Left lung (tissue), 10 donors: ENCODE results near the gene CHD8. TPM values are rescaled to one million over a fixed set of nuclear protein-coding genes. Genes with fewer than 3 reads are reported as not detected.

ENCODE experiments used
- ATAC-seq: fragments of 200-7000 bp; cut with Tn5 transposase; one replicate; pipeline ENCODE4 v1.9.1; 2020; ENCODE audit warnings: moderate library complexity
- DNase-seq, 4 donors: peaks; one replicate each; pipeline ENCODE4 v3.0.0-alpha.2; 2013 to 2020
- H3K27ac ChIP-seq, 2 donors: fragments of 200-600 bp; sonication (generic) in 1 of 2; one replicate each; pipeline versions ENCODE4 v1.5.0 to v1.8.0; 2020 to 2021
- H3K27me3 ChIP-seq, 2 donors: fragments of 200-600 bp; sonication (generic) in 1 of 2; one replicate each; pipeline versions ENCODE4 v1.5.0 to v1.8.0; 2020 to 2021
- H3K36me3 ChIP-seq, 2 donors: fragments of 200-600 bp; sonication (generic) in 1 of 2; one replicate each; pipeline versions ENCODE4 v1.5.0 to v1.8.0; 2020 to 2021
- H3K4me1 ChIP-seq, 2 donors: fragments of 200-600 bp; one replicate each; pipeline ENCODE4 v1.8.0; 2021
- H3K4me3 ChIP-seq, 2 donors: fragments of 200-600 bp; sonication (generic) in 1 of 2; one replicate each; pipeline versions ENCODE4 v1.5.0 to v1.8.0; 2020 to 2021; ENCODE audit warnings: mild to moderate bottlenecking in 1 of 2
- H3K9me3 ChIP-seq, 2 donors: fragments of 200-600 bp; sonication (generic) in 1 of 2; one replicate each; pipeline versions ENCODE4 v1.5.0 to v1.8.0; 2020 to 2021
- CTCF ChIP-seq, 2 donors: fragments of 200-600 bp; sonication (generic) in 1 of 2; IDR thresholded peaks; one replicate each; pipeline versions ENCODE4 v1.5.0 to v1.8.0; 2021; ENCODE audit warnings: antibody characterized with exemption in 2 of 2
- intact Hi-C, 2 donors: fragments of 100-400 bp; cut with DNase I; formaldehyde crosslinking; loops; one replicate each; pipeline versions ENCODE4 v1.11.2 to v1.14.2; 2022
- polyA plus RNA-seq, 6 donors: library from polyadenylated mRNA; unstranded; fragments of 120-200 nt; gene quantifications; one replicate each; pipeline ENCODE4 v1.2.1, GENCODE V29; 2013; ENCODE audit not compliant: insufficient read length in 6 of 6
- total RNA-seq, 2 donors: library from RNA; stranded (reverse); fragmentation: NEBNext Ultra II Directional; extraction: Animal tissue kit (Norgen Biotek cat#: 25700); gene quantifications; one replicate each; pipeline ENCODE4 v1.2.1, GENCODE V29; 2021
- donor health status: DM: no; HTN: yes; CAD: no.
- donor health status: DM: no; HTN: no; CAD: no.

The CHD8 gene
- total and polyA plus RNA-seq, 8 donors = 69.2 to 83.0 (median 76.1) TPM

DNA sequence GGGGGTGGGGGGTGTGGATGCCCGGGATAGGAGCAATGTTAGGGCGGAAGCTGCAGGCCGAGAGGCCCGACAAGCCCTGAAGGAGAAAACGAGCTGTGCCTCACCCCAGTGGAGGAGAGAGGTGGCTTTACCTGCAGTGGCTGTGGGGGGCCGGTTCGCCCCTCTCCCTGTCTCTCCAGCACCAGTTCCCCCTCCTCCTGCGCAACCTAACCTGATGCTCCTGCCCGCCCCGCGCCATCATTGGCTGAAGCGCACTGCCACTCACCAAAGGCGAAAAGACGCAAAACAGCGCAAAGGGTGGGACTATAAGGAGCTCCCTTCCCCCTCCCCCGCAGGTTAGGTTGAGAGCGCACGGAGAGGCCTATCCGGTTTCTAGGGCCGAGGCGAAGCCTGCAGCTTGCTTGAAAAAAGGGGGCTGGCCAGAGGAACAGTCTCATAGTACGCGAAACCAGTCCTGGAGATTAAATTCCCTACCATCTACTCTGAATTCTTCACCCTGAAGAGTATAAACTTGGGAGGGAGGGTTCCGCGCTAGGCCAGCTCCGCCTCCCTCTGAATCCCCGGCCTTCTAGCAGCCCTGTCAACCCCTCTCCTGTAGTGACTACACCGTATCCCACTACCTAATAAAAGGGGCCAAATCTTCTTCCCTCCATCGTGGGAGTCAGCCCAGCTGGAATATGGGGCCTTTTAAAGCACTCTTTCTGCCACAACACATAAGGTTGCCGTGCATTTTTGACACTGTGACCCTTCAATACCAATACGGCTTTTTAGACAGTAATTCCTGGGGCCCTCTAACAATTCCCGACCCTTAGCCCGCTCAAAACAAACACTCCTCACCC is 18.6 kb downstream of the CHD8 start:
- Histone ChIP-seq H3K9me3 (no peaks in the 10 kb centered on the region), H3K27me3 (no peaks in the 10 kb centered on the region), H3K4me1 (peaks cover 18 to 39% of the 10 kb centered on the region in 2 donors), H3K36me3 (no peaks in the 10 kb centered on the region), H3K4me3 (peak overlapping the region; percentile 69 to 88), H3K27ac (peak overlapping the region; percentile 85 to 94)
- ATAC-seq = peak; percentile 100
- peak; percentile 98 to 99 (median 98) for DNase-seq
- intact Hi-C loops = no loop called here
- TF ChIP-seq CTCF (IDR thresholded peaks at IDR 0.05) = no peak

DNA sequence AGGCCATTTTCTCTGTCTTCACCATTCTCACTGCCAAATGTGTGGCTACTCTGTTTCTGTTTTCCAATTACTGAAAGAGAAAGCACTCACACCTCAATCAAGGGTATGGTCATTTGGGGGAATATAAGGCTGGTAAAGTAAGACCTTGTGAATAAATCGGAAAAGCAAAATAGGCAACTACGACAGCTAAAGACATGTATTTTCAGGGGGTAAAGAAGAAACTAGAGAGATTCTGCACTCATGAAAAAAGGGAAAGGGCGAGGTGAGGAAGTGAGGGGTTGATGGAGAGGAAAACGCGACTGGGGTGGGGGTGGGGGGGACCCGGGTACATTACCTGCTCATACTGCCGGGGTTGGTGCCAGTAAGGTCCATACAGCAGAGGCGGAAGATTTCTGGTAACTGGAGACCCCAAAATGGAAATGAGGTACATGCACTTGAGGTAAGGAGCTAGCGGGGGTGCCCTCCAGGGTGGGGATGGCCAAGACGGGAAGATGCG is 19.3 kb downstream of the CHD8 start:
- TF ChIP-seq CTCF (IDR thresholded peaks at IDR 0.05) = no peak
- peak overlapping the region; percentile 85 to 94 for H3K27ac ChIP-seq
- no peaks in the 10 kb centered on the region for H3K9me3 ChIP-seq
- DNase-seq (peak in 2 of 4 donors; percentile 3 to 4), ATAC-seq (peak; percentile 28)
- H3K4me1 ChIP-seq = peaks cover 18 to 39% of the 10 kb centered on the region in 2 donors
- H3K27me3 ChIP-seq = no peaks in the 10 kb centered on the region
- intact Hi-C loops = no loop called here
- H3K36me3 ChIP-seq = peaks cover 0 to under 1% of the 10 kb centered on the region in 2 donors
- peak overlapping the region; percentile 69 to 88 for H3K4me3 ChIP-seq

- no peak for ATAC-seq
- no peaks in the 10 kb centered on the region for H3K9me3 ChIP-seq
- H3K36me3 ChIP-seq = peaks cover 0 to 56% of the 10 kb centered on the region in 2 donors
- TF ChIP-seq CTCF (IDR thresholded peaks at IDR 0.05) = no peak
- DNase-seq = no peak
- no peaks in the 10 kb centered on the region for H3K27me3 ChIP-seq
- H3K4me1 ChIP-seq = peaks cover 7 to 12% of the 10 kb centered on the region in 2 donors
- intact Hi-C loops = no loop called here
- no peak overlapping the region for H3K27ac ChIP-seq
- no peak overlapping the region for H3K4me3 ChIP-seq
These were observed 24.8 kb downstream of the CHD8 start for GRCh38 chr14:21431126-21431525.

DNA sequence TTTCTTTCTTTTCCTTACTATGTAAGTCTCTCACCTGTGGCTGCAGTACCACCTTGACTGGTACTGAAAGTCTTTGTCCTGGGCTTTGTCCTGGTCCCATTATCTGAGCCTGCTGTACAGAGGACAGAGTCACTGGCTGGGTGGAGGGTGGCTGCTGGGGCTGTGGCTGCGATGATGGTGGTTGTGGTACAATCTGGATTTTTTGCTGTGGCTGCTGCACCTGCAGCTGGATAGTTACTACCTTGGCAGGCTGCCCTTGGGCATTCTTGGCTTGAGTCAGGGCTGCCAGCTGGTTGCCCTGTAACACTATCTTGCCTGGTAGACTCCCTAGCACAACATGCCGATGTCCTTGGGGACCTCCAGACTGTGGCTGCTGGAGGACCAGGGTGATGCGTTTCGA is 27.0 kb downstream of the CHD8 start:
- no peak for TF ChIP-seq CTCF (IDR thresholded peaks at IDR 0.05)
- no peak overlapping the region for H3K4me3 ChIP-seq
- no peak overlapping the region for H3K27ac ChIP-seq
- intact Hi-C loops = no loop called here
- no peaks in the 10 kb centered on the region for H3K4me1 ChIP-seq
- H3K27me3 ChIP-seq = no peaks in the 10 kb centered on the region
- ATAC-seq (no peak), DNase-seq (no peak)
- H3K9me3 ChIP-seq = no peaks in the 10 kb centered on the region
- H3K36me3 ChIP-seq = peaks cover 0 to 77% of the 10 kb centered on the region in 2 donors

GRCh38 chr14:21426692-21427091 is 29.2 kb downstream of the CHD8 start:
- Histone ChIP-seq H3K27me3 (no peaks in the 10 kb centered on the region), H3K4me3 (no peak overlapping the region), H3K9me3 (no peaks in the 10 kb centered on the region), H3K36me3 (peaks cover 3 to 99% of the 10 kb centered on the region in 2 donors), H3K27ac (no peak overlapping the region), H3K4me1 (no peaks in the 10 kb centered on the region)
- ATAC-seq = no peak
- TF ChIP-seq CTCF (IDR thresholded peaks at IDR 0.05) = no peak
- no peak for DNase-seq
- intact Hi-C loops = no loop called here
